ENCODE results near the gene GLT6D1.

GRCh38 chr9:135661816-135662560, 22.6 kb upstream of the GLT6D1 start:
- TF ChIP-seq CTCF (IDR thresholded peaks at IDR 0.05) (no peak), POLR2A (IDR thresholded peaks at IDR 0.05) (no peak)
